CD14-positive monocyte (primary cell): ENCODE results near the gene KCNMB1. TPM values are rescaled to one million over a fixed set of nuclear protein-coding genes. Genes with fewer than 3 reads are reported as not detected.

Experiments used
- DNase-seq, 3 donors: peaks; one replicate each; pipeline ENCODE4 v3.0.0-alpha.2; 2011 to 2022
- H2AFZ ChIP-seq: 2 replicates; pipeline ENCODE4 v1.6.0; 2012; ENCODE audit warnings: mild to moderate bottlenecking, low read depth, low read length, inconsistent platforms; ENCODE audit not compliant: insufficient read depth, poor library complexity, severe bottlenecking
- H3K27ac ChIP-seq, 2 donors: 1 replicate in 1 of 2; 2 replicates in 1 of 2; pipeline ENCODE4 v1.5.1; 2012 to 2013; ENCODE audit warnings: low read length in 2 of 2, control low read depth in 1 of 2, inconsistent platforms in 1 of 2, low read depth in 1 of 2, mild to moderate bottlenecking in 1 of 2
- H3K27me3 ChIP-seq, 2 donors: one replicate each; pipeline versions ENCODE4 v1.6.0 to v1.6.1; 2011 to 2013; ENCODE audit warnings: low read length in 2 of 2; ENCODE audit not compliant: control insufficient read depth in 2 of 2, insufficient read depth in 2 of 2
- H3K36me3 ChIP-seq, 2 donors: replicated peaks in 1 of 2; 1 replicate in 1 of 2; 2 replicates in 1 of 2; pipeline versions ENCODE4 v1.5.1 to v1.6.1; 2012 to 2013; ENCODE audit warnings: low read length in 2 of 2, control low read depth in 1 of 2, inconsistent platforms in 1 of 2, mild to moderate bottlenecking in 1 of 2; ENCODE audit not compliant: insufficient read depth in 2 of 2, control insufficient read depth in 1 of 2
- H3K4me1 ChIP-seq, 2 donors: 1 replicate in 1 of 2; 2 replicates in 1 of 2; pipeline versions ENCODE4 v1.5.1 to v1.6.1; 2012 to 2013; ENCODE audit warnings: low read length in 2 of 2, control low read depth in 1 of 2, inconsistent platforms in 1 of 2, mild to moderate bottlenecking in 1 of 2, moderate library complexity in 1 of 2; ENCODE audit not compliant: insufficient read depth in 2 of 2, control insufficient read depth in 1 of 2
- H3K4me2 ChIP-seq: replicated peaks from 2 replicates; pipeline ENCODE3; 2012; ENCODE audit warnings: low read length, moderate library complexity, mild to moderate bottlenecking; ENCODE audit not compliant: poor library complexity, severe bottlenecking; ENCODE audit errors: extremely low read depth
- H3K4me3 ChIP-seq, 3 experiments: fragments of 200-600 bp in 1 of 3; sonication (generic) in 1 of 3; replicated peaks in 1 of 3; 1 replicate in 2 of 3; 2 replicates in 1 of 3; pipeline ENCODE4 v1.5.1; 2011 to 2013; ENCODE audit warnings: low read length in 3 of 3, mild to moderate bottlenecking in 3 of 3, control low read depth in 2 of 3, low read depth in 2 of 3, inconsistent platforms in 1 of 3, moderate library complexity in 1 of 3
- H3K79me2 ChIP-seq: 2 replicates; pipeline ENCODE4 v1.6.0; 2012; ENCODE audit warnings: mild to moderate bottlenecking, control low read depth, inconsistent platforms, low read length, moderate library complexity; ENCODE audit not compliant: insufficient read depth
- H3K9ac ChIP-seq: 2 replicates; pipeline ENCODE4 v1.6.0; 2017; ENCODE audit warnings: low read length, mild to moderate bottlenecking; ENCODE audit not compliant: insufficient read depth, poor library complexity, severe bottlenecking
- H3K9me3 ChIP-seq, 2 donors: replicated peaks in 1 of 2; 1 replicate in 1 of 2; 2 replicates in 1 of 2; pipeline versions ENCODE4 v1.5.1 to v1.6.1; 2012 to 2013; ENCODE audit warnings: low read length in 2 of 2, control low read depth in 1 of 2; ENCODE audit not compliant: control insufficient read depth in 1 of 2, insufficient read depth in 1 of 2
- H4K20me1 ChIP-seq: 2 replicates; pipeline ENCODE4 v1.6.0; 2012; ENCODE audit warnings: mild to moderate bottlenecking, low read length, control low read depth, moderate library complexity; ENCODE audit not compliant: insufficient read depth
- H3K27ac Mint-ChIP-seq, 7 donors: one replicate each; pipeline ENCODE4 v1.8.0; 2020; ENCODE audit warnings: mild to moderate bottlenecking in 7 of 7, mixed read lengths in 7 of 7, moderate library complexity in 6 of 7, inconsistent platforms in 2 of 7
- H3K27me3 Mint-ChIP-seq, 3 donors: one replicate each; pipeline ENCODE4 v1.8.0; 2021 to 2022; ENCODE audit warnings: low read depth in 3 of 3, mild to moderate bottlenecking in 3 of 3, mixed read lengths in 3 of 3, moderate library complexity in 3 of 3, inconsistent platforms in 1 of 3
- H3K36me3 Mint-ChIP-seq, 2 donors: one replicate each; pipeline ENCODE4 v1.8.0; 2020; ENCODE audit warnings: mixed read lengths in 2 of 2, inconsistent platforms in 1 of 2, mild to moderate bottlenecking in 1 of 2
- H3K4me1 Mint-ChIP-seq: one replicate; pipeline ENCODE4 v1.8.0; 2020; ENCODE audit warnings: mild to moderate bottlenecking, mixed read lengths
- H3K4me3 Mint-ChIP-seq, 2 donors: one replicate each; pipeline ENCODE4 v1.8.0; 2020; ENCODE audit warnings: mild to moderate bottlenecking in 2 of 2, mixed read lengths in 2 of 2, moderate library complexity in 1 of 2
- H3K9me3 Mint-ChIP-seq, 7 donors: one replicate each; pipeline ENCODE4 v1.8.0; 2020 to 2022; ENCODE audit warnings: mixed read lengths in 7 of 7, mild to moderate bottlenecking in 6 of 7, moderate library complexity in 6 of 7, inconsistent platforms in 2 of 7
- CTCF ChIP-seq: fragments of 200-600 bp; IDR thresholded peaks from one replicate; pipeline ENCODE4 v1.8.0; 2022; ENCODE audit warnings: antibody characterized with exemption, mild to moderate bottlenecking
- WGBS: methylation state at CpG from one replicate; pipeline ENCODE4 v1.1.5; 2013; ENCODE audit warnings: missing lambda C conversion rate; ENCODE audit not compliant: insufficient coverage; 5-methylcytosine and 5-hydroxymethylcytosine counted together
- intact Hi-C, 2 donors: fragments of 100-400 bp; cut with micrococcal nuclease; formaldehyde crosslinking; loops; one replicate each; pipeline versions ENCODE4 v1.15.0 to v1.15.1; 2023
- polyA plus RNA-seq, 3 donors: library from polyadenylated mRNA; depleted of rRNA in 1 of 3; unstranded in 2 of 3; stranded (reverse) in 1 of 3; fragments of 300-500 nt in 2 of 3; fragments of >200 nt in 1 of 3; fragmentation: Illumina TruSeq in 2 of 3; gene quantifications; 1 replicate in 2 of 3; 2 replicates in 1 of 3; pipeline ENCODE4 v1.2.3, GENCODE V29; 2012 to 2021

Gene KCNMB1
- polyA plus RNA-seq, 3 donors = 0.79 to 20.8 (median 1.2) TPM

GRCh38 chr5:170361116-170361515 is 28.1 kb downstream of the KCNMB1 start:
- no peaks in the 10 kb centered on the region for H3K9me3 ChIP-seq
- H2AFZ ChIP-seq = no peak overlapping the region
- peaks cover 97 to 100% of the 10 kb centered on the region in 2 donors for H3K4me1 ChIP-seq
- peak overlapping the region; percentile 84 to 96 for H3K27ac ChIP-seq
- H3K4me3 ChIP-seq = peak overlapping the region in 1 of 3 experiments; percentile 51
- peaks cover 99% of the 10 kb centered on the region for H3K4me1 Mint-ChIP-seq
- no peaks in the 10 kb centered on the region for H3K36me3 Mint-ChIP-seq
- no peaks in the 10 kb centered on the region for H4K20me1 ChIP-seq
- DNase-seq = peak in 2 of 3 donors; percentile 62 to 71
- WGBS = no CpG with 5 or more reads among the region's 5 CpGs
- peak overlapping the region; percentile 41 to 63 for H3K4me3 Mint-ChIP-seq
- no peaks in the 10 kb centered on the region for H3K27me3 ChIP-seq
- peak overlapping the region; percentile 90 to 99 (median 96) for H3K27ac Mint-ChIP-seq
- H3K36me3 ChIP-seq = no peaks in the 10 kb centered on the region
- peak overlapping the region; percentile 67 for H3K9ac ChIP-seq
- no peaks in the 10 kb centered on the region for H3K9me3 Mint-ChIP-seq
- intact Hi-C loops = loop anchor here (5.0 kb wide), 2 partner anchors 36 to 46 kb away; no protein-coding TSS in a partner anchor
- H3K27me3 Mint-ChIP-seq = peaks cover 0 to 2% (median 1%) of the 10 kb centered on the region in 3 donors
- no peaks in the 10 kb centered on the region for H3K79me2 ChIP-seq
- peak overlapping the region; percentile 48 for H3K4me2 ChIP-seq
- TF ChIP-seq CTCF = no peak

DNA sequence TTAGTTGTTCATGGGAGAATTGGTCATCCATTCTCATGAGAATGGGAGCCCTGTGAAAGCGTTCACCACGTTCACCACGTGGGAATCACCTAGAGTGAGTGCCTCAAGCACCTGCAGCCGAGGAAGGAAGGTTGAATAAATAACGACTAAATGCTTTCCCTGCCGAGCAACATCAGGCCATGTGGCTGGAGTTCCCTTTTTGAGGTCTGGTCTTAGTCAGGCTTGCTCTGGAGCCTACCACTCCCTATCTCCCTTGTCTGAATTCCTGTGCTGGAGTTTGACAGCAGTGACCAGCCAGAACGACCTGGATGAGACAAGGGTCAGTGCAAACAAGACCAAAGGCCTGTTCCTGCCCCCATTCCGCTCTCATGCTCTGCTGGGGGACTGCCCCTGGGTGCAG is 28.5 kb downstream of the KCNMB1 start:
- Mint-ChIP-seq H3K36me3 (no peaks in the 10 kb centered on the region), H3K27me3 (peaks cover 0 to 2% (median 1%) of the 10 kb centered on the region in 3 donors), H3K27ac (peak overlapping the region; percentile 90 to 99 (median 96)), H3K4me3 (peak overlapping the region in 1 of 2 donors; percentile 63), H3K4me1 (peaks cover 95% of the 10 kb centered on the region), H3K9me3 (no peaks in the 10 kb centered on the region)
- Histone ChIP-seq H3K4me1 (peaks cover 93 to 100% of the 10 kb centered on the region in 2 donors), H4K20me1 (no peaks in the 10 kb centered on the region), H3K27me3 (no peaks in the 10 kb centered on the region), H3K4me3 (peak overlapping the region in 1 of 3 experiments; percentile 51), H3K9ac (peak overlapping the region; percentile 67), H3K79me2 (no peaks in the 10 kb centered on the region), H3K9me3 (no peaks in the 10 kb centered on the region), H3K27ac (peak overlapping the region; percentile 84 to 96), H3K36me3 (no peaks in the 10 kb centered on the region), H2AFZ (no peak overlapping the region), H3K4me2 (peak overlapping the region; percentile 48)
- intact Hi-C loops = loop anchor here (5.0 kb wide), 2 partner anchors 37 to 47 kb away; no protein-coding TSS in a partner anchor
- DNase-seq = peak; percentile 69 to 83 (median 82)
- no peak for TF ChIP-seq CTCF
- WGBS = 17% methylated on average over 4 of the region's 8 CpGs
